Adrenal gland (tissue), 12 donors: Measurements from ENCODE around the gene MACROD2. TPM values are rescaled to one million over a fixed set of nuclear protein-coding genes. Genes with fewer than 3 reads are reported as not detected.
"Not testable (repeated sequence)": the region's sequence is repeated elsewhere in the genome, so short reads cannot be mapped to it uniquely, and the experiment has no call there.

Experiments
- DNase-seq, 7 donors: peaks; one replicate each; pipeline ENCODE4 v3.0.0-alpha.2; 2019 to 2020
- H3K27ac ChIP-seq, 5 donors: fragments of 200-600 bp; sonication (generic) in 4 of 5; 1 replicate in 3 of 5; 2 replicates in 2 of 5; pipeline versions ENCODE4 v1.5.1 to v1.8.0; 2016 to 2020; ENCODE audit warnings: mild to moderate bottlenecking in 1 of 5
- H3K27me3 ChIP-seq: fragments of 200-600 bp; 2 replicates; pipeline ENCODE4 v1.8.0; 2021
- H3K36me3 ChIP-seq, 2 donors: fragments of 200-600 bp; replicated peaks in 1 of 2; 1 replicate in 1 of 2; 2 replicates in 1 of 2; pipeline versions ENCODE4 v1.5.1 to v1.8.0; 2018 to 2022
- H3K4me1 ChIP-seq, 2 donors: fragments of 200-600 bp; replicated peaks in 1 of 2; 1 replicate in 1 of 2; 2 replicates in 1 of 2; pipeline versions ENCODE4 v1.5.1 to v1.8.0; 2018 to 2021
- H3K4me3 ChIP-seq, 4 donors: fragments of 200-600 bp; sonication (generic) in 3 of 4; one replicate each; pipeline ENCODE4 v1.5.1; 2016 to 2018
- H3K9me3 ChIP-seq, 3 donors: fragments of 200-600 bp; sonication (generic) in 1 of 3; replicated peaks in 1 of 3; 1 replicate in 2 of 3; 2 replicates in 1 of 3; pipeline versions ENCODE4 v1.5.1 to v1.8.0; 2016 to 2021
- CTCF ChIP-seq, 6 experiments: fragments of 450-650 bp in 4 of 6; fragments of 200-600 bp in 2 of 6; sonication (generic) in 1 of 6; IDR thresholded peaks; 1 replicate in 5 of 6; 2 replicates in 1 of 6; pipeline versions ENCODE4 v1.5.1 to v1.8.0; 2016 to 2021; ENCODE audit warnings: antibody characterized with exemption in 6 of 6, mild to moderate bottlenecking in 2 of 6, moderate library complexity in 1 of 6
- POLR2A ChIP-seq, 2 donors: fragments of 450-650 bp; IDR thresholded peaks; one replicate each; pipeline ENCODE4 v1.6.1; 2017; ENCODE audit warnings: antibody characterized with exemption in 2 of 2, mild to moderate bottlenecking in 2 of 2, moderate library complexity in 1 of 2
- WGBS, 4 donors: extraction: QIAGEN DNeasy Blood & Tissue Kit in 2 of 4; methylation state at CpG; one replicate each; pipeline versions ENCODE4 v1.1.5 to v1.1.7; 2013 to 2017; 5-methylcytosine and 5-hydroxymethylcytosine counted together
- intact Hi-C, 2 donors: fragments of 100-400 bp; cut with DNase I; formaldehyde crosslinking; loops; one replicate each; pipeline versions ENCODE4 v1.14.1 to v1.15.0; 2022 to 2023
- polyA plus RNA-seq, 3 donors: library from polyadenylated mRNA; stranded (reverse); fragments of 200-250 nt in 2 of 3; fragments of 350-450 nt in 1 of 3; fragmentation: Illumina TruSeq in 1 of 3; extraction: RNeasy Lipid Tissue Mini Kit (QIAGEN cat#74804) in 1 of 3; gene quantifications; one replicate each; pipeline ENCODE4 v1.2.3, GENCODE V29; 2013 to 2014
- total RNA-seq, 9 donors: library from RNA; depleted of rRNA in 4 of 9; stranded (reverse); fragments of >200 nt in 4 of 9; fragments of 120-200 nt in 1 of 9; fragmentation: NEBNext Ultra II Directional in 1 of 9; extraction: Animal tissue kit (Norgen Biotek cat#: 25700) in 1 of 9; gene quantifications; one replicate each; pipeline versions ENCODE4 v1.1.0 to v1.2.4, GENCODE V29; 2013 to 2023
- donor health status: healthy with polysubstance abuse.
- donor health status: Bipolar disorder and iron deficiency.
- donor health status: DM: yes; HTN: yes; CAD: no.
- donor health status: DM: no; HTN: no; CAD: no.
- donor health status: DM: no; HTN: no; CAD: no.
- donor health status: DM: yes; HTN: yes; CAD: no.

The MACROD2 gene
- total and polyA plus RNA-seq, 12 donors, result 1.1 to 21.2 (median 6.4) TPM

GRCh38 chr20:15138548-15139126 lies 1143.3 kb downstream of the MACROD2 start:
- Histone ChIP-seq H3K4me3 (no peak overlapping the region), H3K36me3 (no peaks in the 10 kb centered on the region), H3K9me3 (no peaks in the 10 kb centered on the region), H3K27me3 (no peaks in the 10 kb centered on the region), H3K4me1 (no peaks in the 10 kb centered on the region), H3K27ac (no peak overlapping the region)
- TF ChIP-seq CTCF (IDR thresholded peaks at IDR 0.05) (no peak), POLR2A (IDR thresholded peaks at IDR 0.05) (no peak)
- DNase-seq, result no peak
- WGBS, 4 donors, result 74 to 90% (median 78%) methylated on average over 4 of the region's 4 CpGs
- intact Hi-C loops, result no loop called here

DNA sequence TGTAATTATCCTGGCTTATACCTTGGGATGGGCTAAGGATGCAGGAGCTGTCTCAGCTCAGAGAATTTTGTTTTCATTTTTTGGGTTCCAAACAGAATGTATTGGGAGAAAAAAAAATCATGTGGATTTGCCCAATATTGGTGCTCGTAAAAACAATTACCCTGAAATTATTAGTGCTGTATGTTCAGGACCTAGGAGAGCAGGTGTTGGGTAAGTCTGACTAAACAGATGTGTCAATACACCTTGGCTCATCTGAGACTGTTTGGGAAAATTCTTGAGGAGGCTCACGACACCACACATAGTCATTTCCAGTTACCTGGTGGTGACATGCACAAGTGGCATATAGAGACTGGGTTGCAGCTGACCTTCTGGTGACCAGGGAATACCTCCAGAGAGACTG lies 1144.2 kb downstream of the MACROD2 start:
- Histone ChIP-seq H3K36me3 (no peaks in the 10 kb centered on the region), H3K9me3 (no peaks in the 10 kb centered on the region), H3K4me3 (no peak overlapping the region), H3K27ac (no peak overlapping the region), H3K27me3 (no peaks in the 10 kb centered on the region), H3K4me1 (no peaks in the 10 kb centered on the region)
- intact Hi-C loops, result no loop called here
- DNase-seq, result no peak
- WGBS, 4 donors, result 86 to 93% (median 90%) methylated on average over 2 of the region's 2 CpGs
- TF ChIP-seq POLR2A (IDR thresholded peaks at IDR 0.05) (no peak), CTCF (IDR thresholded peaks at IDR 0.05) (no peak)

GRCh38 chr20:15140286-15140685 lies 1145.0 kb downstream of the MACROD2 start:
- intact Hi-C loops, result no loop called here
- Histone ChIP-seq H3K4me1 (no peaks in the 10 kb centered on the region), H3K27me3 (no peaks in the 10 kb centered on the region), H3K9me3 (no peaks in the 10 kb centered on the region), H3K36me3 (no peaks in the 10 kb centered on the region), H3K4me3 (no peak overlapping the region), H3K27ac (no peak overlapping the region)
- 68 to 78% (median 69%) methylated on average over 2 of the region's 2 CpGs for WGBS, 4 donors
- TF ChIP-seq CTCF (IDR thresholded peaks at IDR 0.05) (no peak), POLR2A (IDR thresholded peaks at IDR 0.05) (no peak)
- no peak for DNase-seq

DNA sequence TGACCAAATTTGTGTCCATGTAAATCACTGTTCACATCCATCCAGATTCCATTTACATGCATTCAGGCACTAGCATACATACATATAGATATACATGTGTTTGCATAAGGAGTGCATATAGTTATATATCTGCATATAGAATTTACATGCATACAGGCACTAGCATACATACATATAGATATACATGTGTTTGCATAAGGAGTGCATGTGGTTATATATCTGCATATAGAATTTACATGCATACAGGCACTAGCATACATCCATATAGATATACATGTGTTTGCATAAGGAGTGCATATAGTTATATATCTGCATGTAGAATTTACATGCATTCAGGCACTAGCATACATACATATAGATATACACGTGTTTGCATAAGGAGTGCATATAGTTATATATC lies 1145.6 kb downstream of the MACROD2 start:
- H3K9me3 ChIP-seq, H3K27ac ChIP-seq, H3K4me3 ChIP-seq, H3K4me1 ChIP-seq, DNase-seq, H3K27me3 ChIP-seq, H3K36me3 ChIP-seq, intact Hi-C loops: not testable (repeated sequence)
- WGBS, 4 donors, result 79 to 84% (median 81%) methylated on average over 1 of the region's 1 CpG

DNA sequence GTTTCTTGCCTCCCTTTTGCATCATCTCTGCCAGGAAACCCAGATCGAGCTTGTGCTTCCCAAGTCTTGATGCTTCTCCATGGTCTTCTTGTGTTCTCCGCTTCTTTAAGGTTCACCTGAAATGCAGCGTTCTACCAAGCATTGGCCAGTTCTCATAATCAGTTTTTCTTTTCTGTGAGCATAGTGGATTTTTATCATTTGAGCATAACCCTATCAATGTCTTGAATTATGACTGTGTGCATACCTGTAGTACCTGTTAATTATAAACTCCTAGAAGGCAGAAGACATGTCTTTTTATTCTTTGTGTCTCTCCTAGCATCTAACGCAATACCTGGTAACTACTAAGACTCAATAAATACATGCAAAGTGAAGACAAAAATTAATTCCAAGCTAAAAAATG lies 1146.5 kb downstream of the MACROD2 start:
- H3K4me1 ChIP-seq, result no peaks in the 10 kb centered on the region
- 77 to 85% (median 83%) methylated on average over 4 of the region's 4 CpGs for WGBS, 4 donors
- no peak for DNase-seq
- no peaks in the 10 kb centered on the region for H3K36me3 ChIP-seq
- H3K27ac ChIP-seq, result no peak overlapping the region
- no peaks in the 10 kb centered on the region for H3K9me3 ChIP-seq
- no peaks in the 10 kb centered on the region for H3K27me3 ChIP-seq
- TF ChIP-seq CTCF (IDR thresholded peaks at IDR 0.05) (no peak), POLR2A (IDR thresholded peaks at IDR 0.05) (no peak)
- no peak overlapping the region for H3K4me3 ChIP-seq
- intact Hi-C loops, result no loop called here
